Fibroblast of the aortic adventitia (primary cell): ENCODE data around the gene DOCK3. TPM values are rescaled to one million over a fixed set of nuclear protein-coding genes. Genes with fewer than 3 reads are reported as not detected.

Source experiments
- DNase-seq: peaks from one replicate; pipeline ENCODE4 v3.0.0-alpha.2; 2010; ENCODE audit warnings: low read depth
- H3K4me3 ChIP-seq: 2 replicates; pipeline ENCODE4 v1.5.1; 2011; ENCODE audit warnings: low read depth, mild to moderate bottlenecking, control low read depth, low read length, moderate library complexity
- total RNA-seq: library from RNA; depleted of rRNA; stranded (reverse); fragments of >200 nt; gene quantifications from 2 replicates; pipeline ENCODE4 v1.2.3, GENCODE V29; 2012; ENCODE audit warnings: low replicate concordance
- TF ChIP-seq, protein P1 (sequence below): IDR thresholded peaks from 2 replicates; pipeline ENCODE4 v1.5.1; 2011; ENCODE audit warnings: mild to moderate bottlenecking, low read length, control low read depth, inconsistent platforms; ENCODE audit not compliant: insufficient read depth

DOCK3 gene
- total RNA-seq, 1 donor: 0.36 TPM

DNA sequence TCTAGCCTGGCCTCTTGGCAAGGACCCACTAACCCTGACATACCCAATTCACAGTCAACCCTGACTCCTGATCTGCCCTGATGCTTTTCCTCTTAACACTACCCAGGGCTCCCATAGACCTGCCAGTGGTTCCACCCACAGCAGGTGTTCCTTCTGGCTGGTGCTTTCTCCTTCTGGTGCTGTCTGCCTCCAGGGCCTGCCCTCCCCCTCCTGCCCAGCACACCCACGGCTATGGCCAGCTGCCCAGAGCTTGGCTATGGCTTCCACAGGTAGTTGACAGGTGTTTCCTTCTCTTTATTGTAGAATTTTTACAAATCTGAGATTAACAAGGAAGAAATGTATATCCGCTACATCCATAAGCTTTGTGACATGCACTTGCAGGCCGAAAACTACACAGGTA lies 663.9 kb downstream of the DOCK3 start:
- DNase-seq: no peak
- H3K4me3 ChIP-seq: no peak overlapping the region
- TF ChIP-seq, protein P1, sequence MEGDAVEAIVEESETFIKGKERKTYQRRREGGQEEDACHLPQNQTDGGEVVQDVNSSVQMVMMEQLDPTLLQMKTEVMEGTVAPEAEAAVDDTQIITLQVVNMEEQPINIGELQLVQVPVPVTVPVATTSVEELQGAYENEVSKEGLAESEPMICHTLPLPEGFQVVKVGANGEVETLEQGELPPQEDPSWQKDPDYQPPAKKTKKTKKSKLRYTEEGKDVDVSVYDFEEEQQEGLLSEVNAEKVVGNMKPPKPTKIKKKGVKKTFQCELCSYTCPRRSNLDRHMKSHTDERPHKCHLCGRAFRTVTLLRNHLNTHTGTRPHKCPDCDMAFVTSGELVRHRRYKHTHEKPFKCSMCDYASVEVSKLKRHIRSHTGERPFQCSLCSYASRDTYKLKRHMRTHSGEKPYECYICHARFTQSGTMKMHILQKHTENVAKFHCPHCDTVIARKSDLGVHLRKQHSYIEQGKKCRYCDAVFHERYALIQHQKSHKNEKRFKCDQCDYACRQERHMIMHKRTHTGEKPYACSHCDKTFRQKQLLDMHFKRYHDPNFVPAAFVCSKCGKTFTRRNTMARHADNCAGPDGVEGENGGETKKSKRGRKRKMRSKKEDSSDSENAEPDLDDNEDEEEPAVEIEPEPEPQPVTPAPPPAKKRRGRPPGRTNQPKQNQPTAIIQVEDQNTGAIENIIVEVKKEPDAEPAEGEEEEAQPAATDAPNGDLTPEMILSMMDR: no peak

DNA sequence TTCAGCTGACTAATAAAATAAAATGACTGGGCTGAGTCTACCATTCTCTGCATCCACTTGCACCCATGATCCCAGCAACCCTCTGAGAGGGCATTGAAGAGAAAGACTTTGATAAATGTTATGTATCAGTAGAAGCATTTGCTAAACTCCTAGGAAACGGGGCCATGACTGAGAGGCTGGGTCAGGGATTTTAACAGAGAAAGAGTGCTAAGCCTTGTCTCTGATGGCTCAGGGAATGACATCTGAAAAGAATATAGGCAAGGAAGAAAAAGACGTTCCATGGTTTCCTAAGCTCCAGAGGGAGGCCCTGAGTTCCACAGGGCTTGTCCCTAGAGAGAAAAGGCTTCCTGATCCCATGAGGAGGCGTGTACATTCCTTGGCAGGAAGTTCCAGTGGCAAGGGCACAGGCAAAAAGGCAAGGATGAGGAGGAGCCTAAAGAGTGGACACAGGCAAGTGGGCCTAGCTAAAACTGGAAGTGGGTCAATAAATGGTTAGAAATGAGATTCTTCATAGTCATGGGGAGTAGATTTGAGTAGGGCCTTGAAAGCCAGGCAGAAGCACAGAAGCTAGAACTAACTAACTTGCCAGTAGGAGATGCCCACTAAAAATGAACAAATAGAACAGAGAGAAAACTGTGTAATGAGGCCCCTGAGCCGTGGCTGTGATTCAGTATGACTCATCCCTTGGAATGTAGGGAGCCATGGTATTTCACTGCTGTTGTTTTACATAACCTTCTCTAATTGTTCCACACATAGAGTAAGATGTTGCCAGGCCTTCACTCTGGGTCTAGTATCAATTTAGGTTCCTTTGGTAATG lies 665.5 kb downstream of the DOCK3 start:
- peak overlapping the region; percentile 10 for H3K4me3 ChIP-seq
- peak; percentile 97 for DNase-seq
- TF ChIP-seq, protein P1: peak; percentile 4

DNA sequence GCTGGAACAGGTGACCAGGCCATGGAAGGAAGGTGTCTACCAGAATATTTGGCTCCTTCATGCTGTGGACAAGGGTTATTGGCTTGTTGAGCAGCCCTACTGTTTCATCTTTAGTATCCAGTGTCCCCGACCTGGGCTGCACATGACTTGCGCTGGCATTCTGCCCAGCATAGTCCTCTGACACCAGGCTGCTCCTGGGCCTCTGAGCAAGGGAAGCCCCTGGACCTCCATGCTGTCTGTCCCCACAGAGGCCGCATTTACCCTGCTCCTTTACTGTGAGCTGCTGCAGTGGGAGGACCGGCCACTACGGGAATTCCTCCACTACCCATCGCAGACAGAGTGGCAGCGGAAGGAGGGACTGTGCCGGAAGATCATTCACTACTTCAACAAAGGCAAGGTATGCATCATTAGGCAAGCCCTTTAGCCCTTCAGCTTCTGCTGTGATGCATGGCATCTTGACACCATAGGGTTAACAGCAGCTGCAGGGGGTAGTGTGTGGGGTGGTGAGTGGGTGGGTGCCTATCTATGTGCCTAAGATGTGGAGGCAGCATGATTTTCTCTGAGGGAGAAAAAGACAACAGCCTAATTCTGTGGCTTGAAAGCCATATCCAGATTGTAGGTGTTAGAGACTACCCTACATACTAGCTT lies 666.4 kb downstream of the DOCK3 start:
- peak; percentile 20 for DNase-seq
- TF ChIP-seq, protein P1: no peak
- H3K4me3 ChIP-seq: no peak overlapping the region

DNA sequence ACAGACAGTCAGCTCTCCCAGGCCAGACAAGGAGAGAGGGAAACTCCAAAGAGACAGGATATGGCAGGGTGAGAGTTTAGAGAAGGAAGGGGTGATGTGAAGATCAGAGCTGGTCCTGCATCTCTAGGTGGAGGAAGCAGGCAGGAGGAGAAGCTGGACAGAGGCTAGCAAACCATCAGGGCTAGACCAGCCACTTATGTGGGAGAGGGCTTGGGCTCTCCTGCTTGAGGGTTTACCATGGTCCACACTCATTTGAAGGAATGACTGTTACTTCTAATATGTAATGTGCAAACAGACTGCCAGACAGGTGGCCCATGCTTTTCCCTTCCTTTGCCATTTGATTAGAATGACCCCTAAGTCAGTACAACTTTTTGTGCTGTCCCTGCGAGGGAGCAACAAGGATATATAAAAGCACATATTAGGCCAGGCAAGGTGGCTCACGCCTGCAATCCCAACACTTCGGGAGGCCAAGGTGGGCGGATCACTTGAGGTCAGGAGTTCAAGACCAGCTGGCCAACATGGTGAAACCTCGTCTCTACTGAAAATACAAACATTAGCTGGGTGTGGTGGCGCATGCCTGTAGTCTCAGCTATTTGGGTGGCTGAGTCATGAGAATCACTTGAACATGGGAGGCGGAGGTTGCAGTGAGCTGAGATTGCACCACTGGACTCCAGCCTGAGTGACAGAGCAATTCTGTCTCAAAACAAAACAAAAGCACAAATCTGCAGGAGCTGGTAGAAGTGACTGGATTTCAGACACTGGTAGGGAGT lies 669.4 kb downstream of the DOCK3 start:
- peak; percentile 85 for DNase-seq
- TF ChIP-seq, protein P1: no peak
- H3K4me3 ChIP-seq: no peak overlapping the region

DNA sequence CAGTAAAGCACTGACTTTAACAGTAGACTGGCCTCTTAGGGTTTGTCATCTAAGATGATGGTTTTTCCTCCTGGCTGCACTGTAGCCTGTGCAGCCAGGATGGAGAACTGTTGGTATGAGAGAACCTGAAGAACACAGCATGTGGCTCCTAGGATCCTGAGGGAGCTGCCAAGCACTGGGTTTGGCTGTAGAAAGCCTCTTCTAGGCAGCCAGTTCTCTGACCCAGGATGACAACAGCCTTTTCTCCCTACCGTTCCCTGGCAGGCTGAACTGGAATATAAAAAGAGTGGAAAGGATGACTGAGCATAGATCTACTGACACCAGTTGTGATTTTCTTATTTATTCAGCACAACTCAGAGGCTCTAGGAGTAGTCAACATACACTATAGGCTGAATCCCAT lies 676.0 kb downstream of the DOCK3 start:
- TF ChIP-seq, protein P1: no peak
- no peak for DNase-seq
- no peak overlapping the region for H3K4me3 ChIP-seq

DNA sequence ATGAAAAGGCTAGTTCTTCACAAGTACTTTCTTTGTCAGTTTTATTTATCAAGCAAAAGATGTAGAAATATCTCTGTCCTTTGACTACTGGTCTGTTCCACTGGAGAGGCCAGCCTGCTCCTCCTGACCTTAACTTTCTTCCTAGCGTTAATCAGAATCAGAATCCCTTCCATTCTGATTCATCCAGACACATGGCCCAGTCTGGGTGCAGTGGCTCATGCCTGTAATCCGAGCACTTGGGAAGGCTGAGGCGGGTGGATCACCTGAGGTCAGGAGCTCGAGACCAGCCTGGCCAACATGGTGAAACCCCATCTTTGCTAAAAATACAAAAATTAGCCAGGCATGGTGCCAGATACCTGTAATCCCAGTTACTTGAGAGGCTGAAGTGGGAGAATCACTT lies 678.4 kb downstream of the DOCK3 start:
- TF ChIP-seq, protein P1: no peak
- DNase-seq: no peak
- H3K4me3 ChIP-seq: no peak overlapping the region
